Endothelial cell of umbilical vein (primary cell): Measurements from ENCODE around the gene HCN1. TPM values are rescaled to one million over a fixed set of nuclear protein-coding genes. Genes with fewer than 3 reads are reported as not detected.

Experiments used
- BruUV-seq: library from RNA; stranded (reverse); fragments of 400-500 nt; replicated peaks from 2 replicates; lab custom pipeline; 2021; lab: Mats Ljungman, UMichigan
- CTCF ChIA-PET: fragments of 300-600, 350-600 bp; sonication (Branson Sonifier 250); formaldehyde crosslinking; loops from one replicate; lab custom pipeline; 2021; ENCODE audit warnings: antibody characterized with exemption, inconsistent platforms; lab: Charles Lee
- POLR2A ChIA-PET: fragments of 300-600, 350-600 bp; sonication (Branson Sonifier 250); formaldehyde crosslinking; loops from one replicate; lab custom pipeline; 2021; ENCODE audit warnings: antibody characterized with exemption, inconsistent platforms; lab: Charles Lee
- DNase-seq: peaks from one replicate; pipeline ENCODE4 v3.0.0-alpha.2; 2011; ENCODE audit warnings: low read depth, low spot score
- FAIRE-seq: peaks from 2 replicates; lab custom pipeline; 2011; peaks lifted over from hg19 to GRCh38; lab: Jason Lieb, UNC
- H2AFZ ChIP-seq: 2 replicates; pipeline ENCODE4 v1.6.0; 2012; ENCODE audit warnings: low read depth, low read length, control low read depth, inconsistent platforms
- H3K27ac ChIP-seq: 2 replicates; pipeline ENCODE4 v1.5.1; 2011; ENCODE audit warnings: low read depth, mild to moderate bottlenecking, control low read depth, low read length, moderate library complexity; ENCODE audit not compliant: insufficient read depth
- H3K27me3 ChIP-seq, 2 experiments: 2 replicates each; pipeline versions ENCODE4 v1.6.0 to v1.6.1; 2011; ENCODE audit warnings: low read length in 2 of 2, mixed read lengths in 1 of 2; ENCODE audit not compliant: control insufficient read depth in 2 of 2, insufficient read depth in 2 of 2
- H3K36me3 ChIP-seq, 2 experiments: 2 replicates in 1 of 2; 3 replicates in 1 of 2; pipeline ENCODE4 v1.5.1; 2011; ENCODE audit warnings: low read length in 2 of 2, mild to moderate bottlenecking in 1 of 2, moderate library complexity in 1 of 2; ENCODE audit not compliant: control insufficient read depth in 2 of 2, insufficient read depth in 2 of 2; ENCODE audit errors: extremely low read depth in 1 of 2
- H3K4me1 ChIP-seq: 3 replicates; pipeline ENCODE4 v1.5.1; 2011; ENCODE audit warnings: mild to moderate bottlenecking, low read length; ENCODE audit not compliant: control insufficient read depth, insufficient read depth; ENCODE audit errors: extremely low read depth
- H3K4me2 ChIP-seq: 2 replicates; pipeline ENCODE4 v1.6.1; 2011; ENCODE audit warnings: low read length, control low read depth, mixed read lengths; ENCODE audit not compliant: insufficient read depth
- H3K4me3 ChIP-seq, 3 experiments: fragments of 200-600 bp in 1 of 3; sonication (generic), shearing (Covaris generic) in 1 of 3; replicated peaks in 1 of 3; 2 replicates each; pipeline ENCODE4 v1.5.1; 2011 to 2016; ENCODE audit warnings: control low read depth in 3 of 3, low read length in 3 of 3, mild to moderate bottlenecking in 2 of 3, inconsistent platforms in 1 of 3, low read depth in 1 of 3, moderate library complexity in 1 of 3; ENCODE audit not compliant: insufficient read depth in 1 of 3
- H3K79me2 ChIP-seq: 2 replicates; pipeline ENCODE4 v1.6.0; 2012; ENCODE audit warnings: low read length, inconsistent platforms; ENCODE audit not compliant: control insufficient read depth, insufficient read depth
- H3K9ac ChIP-seq: replicated peaks from 2 replicates; pipeline ENCODE3; 2011; ENCODE audit warnings: low read length, control low read depth; ENCODE audit not compliant: insufficient read depth; ENCODE audit errors: extremely low read depth
- H3K9me1 ChIP-seq: replicated peaks from 3 replicates; pipeline ENCODE4 v1.6.0; 2011; ENCODE audit warnings: mild to moderate bottlenecking, low read length; ENCODE audit not compliant: control insufficient read depth, insufficient read depth; ENCODE audit errors: extremely low read depth
- H3K9me3 ChIP-seq: replicated peaks from 2 replicates; pipeline ENCODE4 v1.5.1; 2012; ENCODE audit warnings: low read length, inconsistent platforms; ENCODE audit not compliant: control insufficient read depth, insufficient read depth
- H4K20me1 ChIP-seq: replicated peaks from 2 replicates; pipeline ENCODE3; 2011; ENCODE audit warnings: mild to moderate bottlenecking, low read length; ENCODE audit not compliant: control insufficient read depth, insufficient read depth; ENCODE audit errors: extremely low read depth
- CTCF ChIP-seq, 2 donors: IDR thresholded peaks; 1 replicate in 1 of 2; 2 replicates in 1 of 2; pipeline ENCODE4 v1.5.1; 2011; ENCODE audit warnings: low read length in 2 of 2, mild to moderate bottlenecking in 2 of 2, moderate library complexity in 2 of 2, control low read depth in 1 of 2, inconsistent platforms in 1 of 2, low read depth in 1 of 2; ENCODE audit not compliant: insufficient read depth in 1 of 2; ENCODE audit errors: extremely low read depth in 1 of 2
- EZH2 ChIP-seq: IDR thresholded peaks from 2 replicates; pipeline ENCODE4 v1.6.1; 2012; ENCODE audit warnings: borderline replicate concordance, low read depth, mild to moderate bottlenecking, moderate library complexity, low read length, inconsistent platforms; ENCODE audit not compliant: severe bottlenecking
- FOS ChIP-seq: IDR thresholded peaks from 2 replicates; pipeline ENCODE4 v1.6.1; 2011; ENCODE audit warnings: mild to moderate bottlenecking, low read length, moderate library complexity, borderline replicate concordance; ENCODE audit not compliant: insufficient read depth
- GATA2 ChIP-seq: IDR thresholded peaks from 2 replicates; pipeline ENCODE4 v1.7.0; 2011; ENCODE audit warnings: low read depth, mild to moderate bottlenecking, moderate library complexity, mixed read lengths, low read length; ENCODE audit not compliant: insufficient read length, insufficient read depth
- JUN ChIP-seq: IDR thresholded peaks from 2 replicates; pipeline ENCODE4 v1.6.1; 2011; ENCODE audit warnings: borderline replicate concordance, low read depth; ENCODE audit not compliant: insufficient read length, insufficient read depth
- MAX ChIP-seq: IDR thresholded peaks from 2 replicates; pipeline ENCODE4 v1.6.1; 2011; ENCODE audit not compliant: insufficient read depth, insufficient read length
- MYC ChIP-seq: IDR thresholded peaks from one replicate; pipeline ENCODE4 v1.6.1; 2011; ENCODE audit warnings: mild to moderate bottlenecking, low read depth, low read length
- POLR2A ChIP-seq: IDR thresholded peaks from 2 replicates; pipeline ENCODE4 v1.6.1; 2012; ENCODE audit warnings: low read depth, mild to moderate bottlenecking, control low read depth, low read length
- POLR2AphosphoS5 ChIP-seq: IDR thresholded peaks from 2 replicates; pipeline ENCODE4 v1.6.1; 2012; ENCODE audit warnings: low read depth, mild to moderate bottlenecking, control low read depth, low read length, moderate library complexity; ENCODE audit not compliant: insufficient read depth
- dilution Hi-C: fragments of 300-500 bp; cut with MboI; formaldehyde crosslinking; loops from one replicate; pipeline ENCODE4 v1.15.0; 2019; ENCODE audit warnings: low sequenced_read_pairs; ENCODE audit not compliant: extremely low pct_ligation_motif_present
- intact Hi-C: fragments of 100-400 bp; cut with micrococcal nuclease; formaldehyde crosslinking; loops from one replicate; pipeline ENCODE4 v1.10.0; 2022
- polyA plus RNA-seq, 4 experiments: library from polyadenylated mRNA; depleted of rRNA in 3 of 4; stranded (reverse) in 3 of 4; unstranded in 1 of 4; fragments of >200 nt; gene quantifications; 2 replicates each; pipeline versions ENCODE4 v1.2.1 to v1.2.3, GENCODE V29; 2011 to 2012; ENCODE audit warnings: missing spikeins in 1 of 4
- total RNA-seq: library from RNA; stranded (reverse); gene quantifications from 2 replicates; pipeline ENCODE4 v1.2.3, GENCODE V29; 2021

HCN1 gene
- total and polyA plus RNA-seq, 2 donors (not counting 3 experiments of a cell fraction or from before 2014, with no cell fraction given): not detected

GRCh38 chr5:45335978-45336377, 360.2 kb downstream of the HCN1 start:
- CTCF ChIA-PET: no interaction called here
- Histone ChIP-seq H3K9me3 (no peaks in the 10 kb centered on the region), H4K20me1 (no peaks in the 10 kb centered on the region), H3K27ac (no peak overlapping the region), H3K4me2 (no peak overlapping the region), H3K36me3 (no peaks in the 10 kb centered on the region), H3K79me2 (no peaks in the 10 kb centered on the region), H3K4me3 (no peak overlapping the region), H3K27me3 (no peaks in the 10 kb centered on the region), H3K9ac (no peak overlapping the region), H3K4me1 (no peaks in the 10 kb centered on the region), H2AFZ (no peak overlapping the region), H3K9me1 (no peaks in the 10 kb centered on the region)
- no peak for FAIRE-seq
- TF ChIP-seq EZH2 (no peak), POLR2A (no peak), MYC (no peak)
- no peak for DNase-seq
- intact Hi-C loops (no loop called here), dilution Hi-C loops (no loop called here)
- BruUV-seq: no TSS peak
- POLR2A ChIA-PET: no interaction called here

- dilution Hi-C loops: no loop called here
- H3K9me3 ChIP-seq: no peaks in the 10 kb centered on the region
- POLR2A ChIA-PET: no interaction called here
- H3K4me2 ChIP-seq: no peak overlapping the region
- FAIRE-seq (no peak), DNase-seq (no peak)
- no peak overlapping the region for H3K27ac ChIP-seq
- no peak overlapping the region for H2AFZ ChIP-seq
- H3K9ac ChIP-seq: no peak overlapping the region
- H3K4me3 ChIP-seq: no peak overlapping the region
- no peaks in the 10 kb centered on the region for H3K36me3 ChIP-seq
- no peaks in the 10 kb centered on the region for H3K4me1 ChIP-seq
- CTCF ChIA-PET: no interaction called here
- H3K27me3 ChIP-seq: no peaks in the 10 kb centered on the region
- no peaks in the 10 kb centered on the region for H3K9me1 ChIP-seq
- TF ChIP-seq FOS (no peak), POLR2AphosphoS5 (no peak), GATA2 (no peak), EZH2 (no peak), MYC (no peak), JUN (no peak), POLR2A (no peak), MAX (no peak), CTCF (IDR thresholded peaks at IDR 0.05; ENCODE audit: extremely low read depth in 1 of 2, insufficient read depth in 1 of 2, low read depth in 1 of 2, low read length in 2 of 2) (no peak)
- intact Hi-C loops: no loop called here
- no TSS peak for BruUV-seq
- no peaks in the 10 kb centered on the region for H3K79me2 ChIP-seq
- H4K20me1 ChIP-seq: no peaks in the 10 kb centered on the region
Observed at GRCh38 chr5:45335346-45335745, 360.8 kb downstream of the HCN1 start.
